ENCODE data around the gene STAG3.
"Not testable (repeated sequence)": the region's sequence is repeated elsewhere in the genome, so short reads cannot be mapped to it uniquely, and the experiment has no call there.

Gene STAG3

GRCh38 chr7:100177045-100178001 is at the start of gene STAG3, which contains the start of gene GPC2:
Gene STAG3, plus strand, starts transcription at chr7:100177918. Its CDS starts 2,639 bp downstream, at chr7:100180557.
Gene GPC2, minus strand, starts transcription at chr7:100177381. Its CDS starts 182 bp downstream, at chr7:100177199.
- peak; percentile 99 for DNase-seq

- no peak for DNase-seq
Measured at GRCh38 chr7:100128637-100128963, 49.1 kb upstream of the STAG3 start.

GRCh38 chr7:100130220-100130607 is 47.5 kb upstream of the STAG3 start:
- DNase-seq: peak; percentile 44

GRCh38 chr7:100130608-100131453 is 46.9 kb upstream of the STAG3 start:
- DNase-seq: no peak

GRCh38 chr7:100132126-100132525 is 45.6 kb upstream of the STAG3 start:
- DNase-seq: no peak

GRCh38 chr7:100132697-100133151 is 45.0 kb upstream of the STAG3 start:
- no peak for DNase-seq

GRCh38 chr7:100137851-100138760 is 39.6 kb upstream of the STAG3 start:
- no peak for DNase-seq

- DNase-seq: no peak
Measured at GRCh38 chr7:100141555-100141949, 36.2 kb upstream of the STAG3 start.

- DNase-seq: no peak
Measured at GRCh38 chr7:100142461-100142860, 35.3 kb upstream of the STAG3 start.

GRCh38 chr7:100146350-100146749 is 31.4 kb upstream of the STAG3 start:
- not testable (repeated sequence) for DNase-seq

- DNase-seq: no peak
Measured at GRCh38 chr7:100147278-100147677, 30.4 kb upstream of the STAG3 start.

GRCh38 chr7:100148225-100148558 is 29.5 kb upstream of the STAG3 start:
- DNase-seq: no peak

GRCh38 chr7:100148559-100149328 is 29.0 kb upstream of the STAG3 start, which contains the start of gene LAMTOR4:
Gene LAMTOR4, plus strand, starts transcription at chr7:100148918. Its CDS starts 55 bp downstream, at chr7:100148973.
- DNase-seq: peak; percentile 95

GRCh38 chr7:100152404-100152803 is 25.3 kb upstream of the STAG3 start:
- no peak for DNase-seq

- DNase-seq: no peak
Measured at GRCh38 chr7:100152937-100153666, 24.6 kb upstream of the STAG3 start.

GRCh38 chr7:100153708-100154535 is 23.8 kb upstream of the STAG3 start:
- no peak for DNase-seq

- DNase-seq: no peak
Measured at GRCh38 chr7:100154651-100155491, 22.8 kb upstream of the STAG3 start.

- no peak for DNase-seq
Measured at GRCh38 chr7:100155553-100156317, 22.0 kb upstream of the STAG3 start.

Data from NCI-H1417 treated with DMSO at 0.1 percent for 48 hours (cell line).